HG02642 (cell line): ENCODE measurements around the gene PTPRA.
A peak's percentile ranks its signal among the peaks of the same experiment; 100 is the strongest.
"Not testable (repeated sequence)": the region's sequence is repeated elsewhere in the genome, so short reads cannot be mapped to it uniquely, and the experiment has no call there.

Experiments used
- ATAC-seq: cut with Tn5 transposase; IDR thresholded peaks from one replicate; pipeline ENCODE4 v1.9.1; 2021; ENCODE audit warnings: mild to moderate bottlenecking; ENCODE audit not compliant: unreplicated experiment, poor library complexity

PTPRA gene

GRCh38 chr20:2873010-2873746 lies at the start of gene PTPRA:
PTPRA (plus strand) TSS chr20:2873481; CDS start chr20:2964278, 90,797 bp downstream.
- ATAC-seq = peak; percentile 95

GRCh38 chr20:2825761-2826160 lies 47.5 kb upstream of the PTPRA start:
- no peak for ATAC-seq

GRCh38 chr20:2826655-2827054 lies 46.6 kb upstream of the PTPRA start:
- no peak for ATAC-seq

GRCh38 chr20:2829376-2829775 lies 43.9 kb upstream of the PTPRA start:
- ATAC-seq = no peak

GRCh38 chr20:2831206-2831605 lies 42.1 kb upstream of the PTPRA start:
- ATAC-seq = not testable (repeated sequence)

- no peak for ATAC-seq
Measured at GRCh38 chr20:2833761-2834160, 39.5 kb upstream of the PTPRA start.

GRCh38 chr20:2834401-2835110 lies 38.7 kb upstream of the PTPRA start:
- no peak for ATAC-seq

- no peak for ATAC-seq
Measured at GRCh38 chr20:2835331-2835796, 37.9 kb upstream of the PTPRA start.

GRCh38 chr20:2836035-2836434 lies 37.2 kb upstream of the PTPRA start:
- no peak for ATAC-seq

- ATAC-seq = no peak
Measured at GRCh38 chr20:2837221-2837960, 35.9 kb upstream of the PTPRA start.

GRCh38 chr20:2838170-2838797 lies 35.0 kb upstream of the PTPRA start:
- ATAC-seq = no peak

- ATAC-seq = no peak
Measured at GRCh38 chr20:2838847-2839671, 34.2 kb upstream of the PTPRA start.

- ATAC-seq = no peak
Measured at GRCh38 chr20:2839732-2840137, 33.5 kb upstream of the PTPRA start.

GRCh38 chr20:2840138-2840966 lies 32.9 kb upstream of the PTPRA start, which contains the start of the genes PCED1A and VPS16:
PCED1A (minus strand) TSS chr20:2840655; CDS start chr20:2839912, 743 bp downstream.
VPS16 (plus strand) TSS chr20:2840745; CDS start chr20:2840775, 30 bp downstream.
- peak; percentile 96 for ATAC-seq

- ATAC-seq = peak; percentile 39
Measured at GRCh38 chr20:2840967-2841531, 32.2 kb upstream of the PTPRA start.

- ATAC-seq = no peak
Measured at GRCh38 chr20:2845607-2846006, 27.7 kb upstream of the PTPRA start.

GRCh38 chr20:2846698-2847097 lies 26.6 kb upstream of the PTPRA start:
- ATAC-seq = no peak

- no peak for ATAC-seq
Measured at GRCh38 chr20:2847802-2848201, 25.5 kb upstream of the PTPRA start.
